ENCODE results near the gene SPO11.

DNA sequence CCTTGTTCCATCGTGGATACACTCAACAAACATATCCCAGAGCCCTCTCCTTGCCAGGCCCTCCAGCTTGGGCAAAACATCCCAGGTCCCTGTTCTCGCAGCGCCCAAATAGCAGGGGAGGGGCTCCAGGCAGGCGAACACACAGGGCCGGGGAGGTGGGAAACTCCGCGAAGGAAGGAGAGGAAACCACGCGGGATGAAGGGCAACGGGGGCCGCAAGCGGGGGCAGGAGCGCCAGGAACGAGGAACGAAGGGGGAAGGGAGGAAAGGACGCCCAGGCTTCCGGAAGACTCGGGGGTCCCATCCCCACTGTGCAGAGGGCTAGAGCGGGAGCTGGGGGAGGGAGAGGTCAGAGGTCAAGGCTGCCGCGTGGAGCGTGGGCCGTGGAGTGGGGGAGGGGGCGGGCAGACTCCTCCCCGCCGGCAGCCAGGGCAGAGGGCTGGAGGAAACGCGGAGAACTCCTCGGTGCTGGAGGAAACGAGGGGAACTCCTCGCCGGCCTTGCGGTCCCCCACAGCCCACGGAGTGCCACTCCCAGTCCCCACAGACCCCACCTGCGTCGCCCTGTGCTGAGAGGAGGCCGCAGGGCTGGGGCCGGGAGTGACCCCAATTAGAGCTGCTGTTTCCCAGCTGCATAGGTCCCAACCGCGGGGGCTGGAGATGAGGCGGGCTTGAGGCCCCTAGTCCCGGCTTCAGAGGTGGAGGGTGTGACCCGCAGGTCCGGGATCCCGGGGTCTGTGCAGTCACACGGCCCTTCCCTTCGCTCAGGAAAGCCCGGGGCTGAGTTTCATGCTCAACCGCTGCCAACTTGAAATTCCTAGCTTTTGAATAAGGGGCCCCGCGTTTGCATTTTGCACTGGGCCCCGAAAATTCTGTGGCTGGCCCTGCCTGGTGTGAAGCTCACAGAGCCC, 60.3 kb downstream of the SPO11 start:
- TF ChIP-seq YY1 (IDR thresholded peaks at IDR 0.05; ENCODE audit: insufficient read depth, insufficient read length) (no peak), ZNF274 (IDR thresholded peaks at IDR 0.05; ENCODE audit: low read depth, low read length) (no peak), SUZ12 (IDR thresholded peaks at IDR 0.05; ENCODE audit: extremely low read depth, insufficient read depth, insufficient read length) (no peak)

Data from NT2/D1 (cell line).